Measurements from ENCODE around the gene ADAM10. TPM values are rescaled to one million over a fixed set of nuclear protein-coding genes. Genes with fewer than 3 reads are reported as not detected.

The ADAM10 gene
- total RNA-seq, 1 experiment from 2014 or later = 474 TPM

- Mint-ChIP-seq H3K4me3 (ENCODE audit: low read depth, unreplicated experiment) (peak overlapping the region; percentile 88), H3K27ac (ENCODE audit: unreplicated experiment) (peak overlapping the region; percentile 87), H3K4me1 (ENCODE audit: low read depth, unreplicated experiment) (peaks cover 5% of the 10 kb centered on the region), H3K9me3 (ENCODE audit: low read depth, unreplicated experiment) (no peaks in the 10 kb centered on the region), H3K27me3 (ENCODE audit: unreplicated experiment) (no peaks in the 10 kb centered on the region), H3K36me3 (ENCODE audit: insufficient read depth, unreplicated experiment) (peaks cover 26% of the 10 kb centered on the region)
- intact Hi-C loops (cut with micrococcal nuclease; ENCODE audit: unreplicated experiment) = loop anchor here (5.0 to 10.0 kb wide), 2 partner anchors 284 to 477 kb away; no protein-coding TSS in a partner anchor
- DNase-seq = peak; percentile 39
- no TSS peak for BruUV-seq (replicated peaks)
- no peak for TF ChIP-seq CTCF (IDR thresholded peaks at IDR 0.05; ENCODE audit: unreplicated experiment)
- CTCF ChIA-PET = interaction anchor here (0.6 to 1.5 kb wide), 6 partner anchors 17 to 106 kb away, joined by 3 to 17 read pairs (median 4); partner anchors contain the start of gene MINDY2
These were observed 515 bp downstream of the ADAM10 start for GRCh38 chr15:58748852-58749531.

- no peaks in the 10 kb centered on the region for H3K9me3 Mint-ChIP-seq (ENCODE audit: low read depth, unreplicated experiment)
- DNase-seq = no peak
- CTCF ChIA-PET = interaction anchor here (0.6 kb wide), 1 partner anchor 23 kb away, joined by 4 read pairs; the partner anchor contains the start of gene MINDY2
- no peak for TF ChIP-seq CTCF (IDR thresholded peaks at IDR 0.05; ENCODE audit: unreplicated experiment)
- H3K4me3 Mint-ChIP-seq (ENCODE audit: low read depth, unreplicated experiment) = peak overlapping the region; percentile 88
- H3K4me1 Mint-ChIP-seq (ENCODE audit: low read depth, unreplicated experiment) = peaks cover 11% of the 10 kb centered on the region
- H3K27ac Mint-ChIP-seq (ENCODE audit: unreplicated experiment) = peak overlapping the region; percentile 87
- intact Hi-C loops (cut with micrococcal nuclease; ENCODE audit: unreplicated experiment) = loop anchor here (5.0 to 10.0 kb wide), 2 partner anchors 283 to 476 kb away; no protein-coding TSS in a partner anchor
- BruUV-seq (replicated peaks) = TSS peak; percentile 36
- H3K27me3 Mint-ChIP-seq (ENCODE audit: unreplicated experiment) = no peaks in the 10 kb centered on the region
- peaks cover 26% of the 10 kb centered on the region for H3K36me3 Mint-ChIP-seq (ENCODE audit: insufficient read depth, unreplicated experiment)
These were observed 1.3 kb downstream of the ADAM10 start for GRCh38 chr15:58748040-58748851.

- intact Hi-C loops (cut with micrococcal nuclease; ENCODE audit: unreplicated experiment) = loop anchor here (5.0 to 10.0 kb wide), 2 partner anchors 281 to 474 kb away; no protein-coding TSS in a partner anchor
- peaks cover 37% of the 10 kb centered on the region for H3K36me3 Mint-ChIP-seq (ENCODE audit: insufficient read depth, unreplicated experiment)
- no peak overlapping the region for H3K27ac Mint-ChIP-seq (ENCODE audit: unreplicated experiment)
- no peaks in the 10 kb centered on the region for H3K27me3 Mint-ChIP-seq (ENCODE audit: unreplicated experiment)
- CTCF ChIA-PET = interaction anchor here (0.5 kb wide), 1 partner anchor 111 kb away, joined by 3 read pairs; no protein-coding TSS in a partner anchor
- DNase-seq = no peak
- H3K4me3 Mint-ChIP-seq (ENCODE audit: low read depth, unreplicated experiment) = peak overlapping the region; percentile 88
- TF ChIP-seq CTCF (IDR thresholded peaks at IDR 0.05; ENCODE audit: unreplicated experiment) = no peak
- H3K4me1 Mint-ChIP-seq (ENCODE audit: low read depth, unreplicated experiment) = peaks cover 32% of the 10 kb centered on the region
- no peaks in the 10 kb centered on the region for H3K9me3 Mint-ChIP-seq (ENCODE audit: low read depth, unreplicated experiment)
- BruUV-seq (replicated peaks) = no TSS peak
These were observed 3.3 kb downstream of the ADAM10 start for GRCh38 chr15:58746174-58746573.

- DNase-seq = no peak
- intact Hi-C loops (cut with micrococcal nuclease; ENCODE audit: unreplicated experiment) = loop anchor here (10.0 kb wide), 1 partner anchor 278 kb away; no protein-coding TSS in a partner anchor
- no TSS peak for BruUV-seq (replicated peaks)
- H3K9me3 Mint-ChIP-seq (ENCODE audit: low read depth, unreplicated experiment) = no peaks in the 10 kb centered on the region
- H3K4me3 Mint-ChIP-seq (ENCODE audit: low read depth, unreplicated experiment) = peak overlapping the region; percentile 45
- H3K36me3 Mint-ChIP-seq (ENCODE audit: insufficient read depth, unreplicated experiment) = peaks cover 13% of the 10 kb centered on the region
- peak overlapping the region; percentile 57 for H3K27ac Mint-ChIP-seq (ENCODE audit: unreplicated experiment)
- H3K27me3 Mint-ChIP-seq (ENCODE audit: unreplicated experiment) = no peaks in the 10 kb centered on the region
- TF ChIP-seq CTCF (IDR thresholded peaks at IDR 0.05; ENCODE audit: unreplicated experiment) = no peak
- CTCF ChIA-PET = interaction anchor here (0.6 to 2.3 kb wide), 7 partner anchors 11 to 530 kb away, joined by 3 to 9 read pairs (median 3); partner anchors contain the start of gene MINDY2
- H3K4me1 Mint-ChIP-seq (ENCODE audit: low read depth, unreplicated experiment) = peaks cover 49% of the 10 kb centered on the region
These were observed 6.5 kb downstream of the ADAM10 start for GRCh38 chr15:58742819-58743502.
